Stimulated activated CD8-positive, alpha-beta memory T cell treated with anti-CD3 and anti-CD28 coated beads, Interleukin-4, amount 100 ng/mL, for 24 hours (primary cell): ENCODE measurements around the gene CLHC1.
"Not testable (repeated sequence)": the region's sequence is repeated elsewhere in the genome, so short reads cannot be mapped to it uniquely, and the experiment has no call there.

Source experiments
- DNase-seq: peaks from one replicate; pipeline ENCODE4 v3.0.0-alpha.2; 2020; ENCODE audit warnings: low read depth

The CLHC1 gene

GRCh38 chr2:55153584-55154299, 78.4 kb downstream of the CLHC1 start:
- no peak for DNase-seq

- no peak for DNase-seq
Observed at GRCh38 chr2:55152475-55153412, 79.3 kb downstream of the CLHC1 start.

- no peak for DNase-seq
Observed at GRCh38 chr2:55151733-55152433, 80.2 kb downstream of the CLHC1 start.

- DNase-seq, result no peak
Observed at GRCh38 chr2:55150834-55151233, 81.3 kb downstream of the CLHC1 start.

- DNase-seq, result no peak
Observed at GRCh38 chr2:55148269-55148668, 83.8 kb downstream of the CLHC1 start.

GRCh38 chr2:55147531-55147930, 84.6 kb downstream of the CLHC1 start:
- DNase-seq, result no peak

GRCh38 chr2:55147041-55147440, 85.1 kb downstream of the CLHC1 start:
- DNase-seq, result no peak

- no peak for DNase-seq
Observed at GRCh38 chr2:55146263-55146662, 85.8 kb downstream of the CLHC1 start.

GRCh38 chr2:55144922-55145820, 86.9 kb downstream of the CLHC1 start:
- no peak for DNase-seq

GRCh38 chr2:55143706-55144105, 88.4 kb downstream of the CLHC1 start:
- DNase-seq, result not testable (repeated sequence)

- no peak for DNase-seq
Observed at GRCh38 chr2:55142518-55142917, 89.6 kb downstream of the CLHC1 start.

- DNase-seq, result no peak
Observed at GRCh38 chr2:55141572-55142413, 90.3 kb downstream of the CLHC1 start.

- DNase-seq, result no peak
Observed at GRCh38 chr2:55140316-55141219, 91.5 kb downstream of the CLHC1 start.

GRCh38 chr2:55139305-55139704, 92.8 kb downstream of the CLHC1 start:
- DNase-seq, result no peak

- no peak for DNase-seq
Observed at GRCh38 chr2:55138882-55139229, 93.2 kb downstream of the CLHC1 start.

GRCh38 chr2:55138014-55138881, 93.8 kb downstream of the CLHC1 start:
- no peak for DNase-seq

- no peak for DNase-seq
Observed at GRCh38 chr2:55137024-55137958, 94.8 kb downstream of the CLHC1 start.
